ENCODE data around the gene NUP98.

DNA sequence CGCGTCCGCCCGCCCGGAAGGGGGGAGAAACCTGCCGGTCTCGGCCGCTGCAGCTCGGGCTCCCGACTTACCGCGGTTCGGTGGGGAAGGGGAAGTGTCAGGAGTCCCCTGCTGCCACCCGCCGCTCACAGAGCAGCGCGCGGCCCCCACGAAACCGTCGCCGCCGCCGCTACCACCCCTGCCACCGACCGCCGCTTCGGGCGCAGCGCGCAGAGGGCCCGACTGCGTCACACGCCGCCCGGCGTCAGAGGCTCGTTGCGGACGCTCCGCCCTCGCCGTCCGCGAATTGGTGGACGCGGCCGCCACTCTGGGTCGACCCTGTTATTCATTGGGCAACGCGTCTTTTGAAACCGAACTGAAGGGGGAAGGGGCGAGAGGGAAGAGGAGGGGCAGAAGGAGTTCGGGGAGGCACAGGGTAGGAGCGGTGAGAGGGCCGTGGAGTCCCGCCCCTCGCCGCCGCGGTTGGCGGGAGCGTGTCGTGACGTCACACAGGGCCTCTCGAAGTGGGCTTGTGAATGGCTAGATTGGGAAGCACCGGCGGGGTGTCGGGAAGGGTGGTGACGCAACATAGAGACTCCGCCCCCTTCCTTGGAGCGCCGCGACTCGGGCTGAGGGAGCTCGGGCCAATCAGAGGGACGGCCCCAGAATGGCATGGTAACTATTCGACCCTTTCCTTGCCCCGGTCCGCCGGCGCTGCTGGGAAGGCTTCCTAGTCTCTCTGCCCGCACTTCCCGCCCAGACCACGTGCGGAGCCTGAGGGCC is at the start of gene NUP98:
- TF ChIP-seq, protein P1, sequence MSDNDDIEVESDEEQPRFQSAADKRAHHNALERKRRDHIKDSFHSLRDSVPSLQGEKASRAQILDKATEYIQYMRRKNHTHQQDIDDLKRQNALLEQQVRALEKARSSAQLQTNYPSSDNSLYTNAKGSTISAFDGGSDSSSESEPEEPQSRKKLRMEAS (IDR thresholded peaks at IDR 0.05) = peak; percentile 99
- TF ChIP-seq RAD21 (IDR thresholded peaks at IDR 0.05; ENCODE audit: low read depth) = no peak
- TF ChIP-seq EP300 (IDR thresholded peaks at IDR 0.05; ENCODE audit: borderline replicate concordance) = no peak

Measured in Ishikawa (cell line).